ENCODE data around the gene HBM.

DNA sequence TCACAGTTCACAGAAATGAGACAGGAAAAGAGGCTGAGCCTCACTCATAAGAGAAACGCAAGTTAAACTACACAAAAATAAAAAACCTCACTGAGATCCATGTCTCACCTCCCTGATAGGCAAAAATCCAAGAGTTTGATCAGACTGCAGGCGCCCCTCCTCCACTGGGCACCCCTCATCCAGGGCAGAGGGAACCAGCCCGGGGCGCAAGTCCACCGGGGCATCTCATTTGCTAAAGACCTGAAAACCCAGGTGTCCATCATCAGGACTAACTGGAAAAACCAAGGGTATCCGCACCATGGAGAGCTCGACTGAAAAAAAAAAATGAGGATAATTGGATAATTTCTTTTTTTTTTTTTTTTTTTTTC is 10.8 kb upstream of the HBM start:
- TF ChIP-seq, protein P1, sequence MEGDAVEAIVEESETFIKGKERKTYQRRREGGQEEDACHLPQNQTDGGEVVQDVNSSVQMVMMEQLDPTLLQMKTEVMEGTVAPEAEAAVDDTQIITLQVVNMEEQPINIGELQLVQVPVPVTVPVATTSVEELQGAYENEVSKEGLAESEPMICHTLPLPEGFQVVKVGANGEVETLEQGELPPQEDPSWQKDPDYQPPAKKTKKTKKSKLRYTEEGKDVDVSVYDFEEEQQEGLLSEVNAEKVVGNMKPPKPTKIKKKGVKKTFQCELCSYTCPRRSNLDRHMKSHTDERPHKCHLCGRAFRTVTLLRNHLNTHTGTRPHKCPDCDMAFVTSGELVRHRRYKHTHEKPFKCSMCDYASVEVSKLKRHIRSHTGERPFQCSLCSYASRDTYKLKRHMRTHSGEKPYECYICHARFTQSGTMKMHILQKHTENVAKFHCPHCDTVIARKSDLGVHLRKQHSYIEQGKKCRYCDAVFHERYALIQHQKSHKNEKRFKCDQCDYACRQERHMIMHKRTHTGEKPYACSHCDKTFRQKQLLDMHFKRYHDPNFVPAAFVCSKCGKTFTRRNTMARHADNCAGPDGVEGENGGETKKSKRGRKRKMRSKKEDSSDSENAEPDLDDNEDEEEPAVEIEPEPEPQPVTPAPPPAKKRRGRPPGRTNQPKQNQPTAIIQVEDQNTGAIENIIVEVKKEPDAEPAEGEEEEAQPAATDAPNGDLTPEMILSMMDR (IDR thresholded peaks at IDR 0.05): no peak
- TF ChIP-seq EZH2 (IDR thresholded peaks at IDR 0.05): peak; percentile 21
- no peak for TF ChIP-seq EZH2phosphoT487 (IDR thresholded peaks at IDR 0.05)
